ENCODE data around the gene ADAM15.

The ADAM15 gene

GRCh38 chr1:155091071-155092051 is 40.2 kb downstream of the ADAM15 start:
- no peak overlapping the region for H3K4me3 ChIP-seq (ENCODE audit: low read depth, low read length)
- TF ChIP-seq CTCF (IDR thresholded peaks at IDR 0.05; ENCODE audit: borderline replicate concordance, insufficient read depth, low read depth, low read length), result peak; percentile 98

DNA sequence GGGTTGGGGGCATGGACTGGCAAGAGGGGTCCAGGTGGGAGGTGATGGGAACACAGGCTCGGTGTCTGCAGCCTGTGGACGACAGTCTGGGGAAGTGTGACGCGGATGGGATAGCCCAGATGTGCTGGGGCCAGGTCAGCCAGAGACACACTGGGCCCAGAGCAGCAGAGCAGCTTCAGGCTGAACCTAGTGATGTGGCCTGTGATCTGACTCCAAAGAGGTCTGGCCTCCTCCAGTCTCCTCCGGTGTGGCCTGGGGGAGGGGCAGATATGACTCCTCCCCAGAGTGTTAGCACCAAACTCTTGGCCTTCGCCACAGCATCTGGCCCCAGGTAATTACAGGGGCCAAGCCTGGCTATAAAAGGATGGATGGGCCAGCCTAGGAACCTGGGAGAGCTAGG is 41.0 kb downstream of the ADAM15 start:
- TF ChIP-seq CTCF (IDR thresholded peaks at IDR 0.05; ENCODE audit: borderline replicate concordance, insufficient read depth, low read depth, low read length), result no peak
- no peak overlapping the region for H3K4me3 ChIP-seq (ENCODE audit: low read depth, low read length)

DNA sequence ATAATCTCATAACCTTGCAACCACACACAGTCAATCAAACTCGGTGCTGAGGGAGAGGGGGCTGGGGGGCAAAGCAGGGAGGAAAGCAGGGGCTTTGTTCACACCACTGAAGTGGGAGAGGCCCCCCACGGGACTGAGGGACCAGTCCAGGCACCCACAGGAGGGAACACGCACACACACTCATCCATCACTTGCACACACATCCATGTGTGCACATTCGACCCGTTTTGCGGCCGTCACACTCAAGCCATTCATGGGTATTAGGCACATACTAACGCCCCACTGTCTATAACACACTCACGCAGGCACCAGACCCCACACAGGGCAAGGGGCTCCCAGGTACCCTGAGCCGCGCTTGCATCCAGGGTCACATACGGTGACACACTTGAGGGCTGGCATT is 41.5 kb downstream of the ADAM15 start:
- no peak overlapping the region for H3K4me3 ChIP-seq (ENCODE audit: low read depth, low read length)
- no peak for TF ChIP-seq CTCF (IDR thresholded peaks at IDR 0.05; ENCODE audit: borderline replicate concordance, insufficient read depth, low read depth, low read length)

GRCh38 chr1:155093911-155094621 is 43.0 kb downstream of the ADAM15 start:
- H3K4me3 ChIP-seq (ENCODE audit: low read depth, low read length), result no peak overlapping the region

DNA sequence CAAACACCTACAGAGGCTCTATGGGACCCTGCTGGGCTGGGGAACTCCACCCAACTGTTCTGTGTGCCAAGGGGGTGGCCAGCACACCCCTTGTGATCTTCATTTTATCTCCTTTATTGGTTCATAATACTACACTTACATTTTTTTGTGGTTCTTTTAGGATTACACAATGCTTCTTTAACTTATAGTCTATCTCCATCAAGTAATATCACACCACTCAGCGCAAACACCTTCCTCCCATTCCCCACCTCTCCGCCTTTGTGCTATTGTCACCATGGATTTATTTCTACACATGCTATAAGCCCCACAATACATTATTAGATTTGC is 43.5 kb downstream of the ADAM15 start:
- no peak for TF ChIP-seq CTCF (IDR thresholded peaks at IDR 0.05; ENCODE audit: borderline replicate concordance, insufficient read depth, low read depth, low read length)
- no peak overlapping the region for H3K4me3 ChIP-seq (ENCODE audit: low read depth, low read length)

More at GRCh38 chr1:155093911-155094621, 43.0 kb downstream of the ADAM15 start:
- TF ChIP-seq CTCF (IDR thresholded peaks at IDR 0.05; ENCODE audit: borderline replicate concordance, insufficient read depth, low read depth, low read length), result peak; percentile 17; the same call in 1 of the 2 replicates

DNA sequence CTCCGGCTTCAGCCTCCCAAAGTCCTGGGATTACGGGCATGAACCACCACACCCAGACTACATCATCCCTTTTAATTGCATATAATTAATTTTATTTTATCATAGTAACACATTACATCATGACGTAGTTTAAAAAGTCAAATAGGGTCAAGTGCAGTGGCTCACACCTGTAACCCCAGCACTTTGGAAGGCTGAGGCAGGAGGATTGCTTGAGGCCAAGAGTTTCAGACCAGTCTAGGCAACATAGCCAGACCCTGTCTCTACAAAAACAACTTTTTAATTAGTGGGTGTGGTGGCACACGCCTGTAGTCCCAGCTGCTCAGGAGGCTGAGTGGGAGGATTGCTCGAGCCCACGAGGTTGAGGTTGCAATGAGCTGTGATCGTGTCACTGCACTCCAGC is 48.2 kb downstream of the ADAM15 start:
- TF ChIP-seq CTCF (IDR thresholded peaks at IDR 0.05; ENCODE audit: borderline replicate concordance, insufficient read depth, low read depth, low read length), result no peak
- H3K4me3 ChIP-seq (ENCODE audit: low read depth, low read length), result no peak overlapping the region
